ENCODE data around the gene XCL1.
"Not testable (repeated sequence)": the region's sequence is repeated elsewhere in the genome, so short reads cannot be mapped to it uniquely, and the experiment has no call there.

XCL1 gene

DNA sequence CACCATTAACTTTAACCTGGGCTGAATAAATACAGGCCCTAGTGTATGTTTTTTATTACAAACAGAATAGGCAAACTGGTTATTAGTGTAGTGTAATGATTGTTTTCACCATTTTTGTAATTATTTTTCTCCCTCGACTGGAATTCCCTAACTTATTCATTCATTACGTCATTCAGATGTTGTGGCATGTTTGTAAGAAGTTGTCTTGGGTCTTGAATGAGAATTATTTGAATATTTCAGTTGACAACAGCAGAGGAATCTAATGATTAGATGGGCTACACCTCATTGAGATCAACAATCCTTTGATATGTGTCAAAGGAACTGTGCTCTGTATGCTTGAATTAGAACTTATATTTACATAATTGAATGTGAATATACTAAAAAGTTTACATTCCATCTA, 12.8 kb downstream of the XCL1 start:
- Histone ChIP-seq H3K27me3 (replicated peaks) (no peaks in the 10 kb centered on the region), H3K4me3 (ENCODE audit: low read depth, low read length) (no peak overlapping the region), H3K36me3 (replicated peaks) (no peaks in the 10 kb centered on the region), H3K27ac (no peak overlapping the region)
- in situ Hi-C loops (cut with HindIII; ENCODE audit: low pct_ligation_motif_present, low sequenced_read_pairs), result no loop called here
- TF ChIP-seq, protein P1, sequence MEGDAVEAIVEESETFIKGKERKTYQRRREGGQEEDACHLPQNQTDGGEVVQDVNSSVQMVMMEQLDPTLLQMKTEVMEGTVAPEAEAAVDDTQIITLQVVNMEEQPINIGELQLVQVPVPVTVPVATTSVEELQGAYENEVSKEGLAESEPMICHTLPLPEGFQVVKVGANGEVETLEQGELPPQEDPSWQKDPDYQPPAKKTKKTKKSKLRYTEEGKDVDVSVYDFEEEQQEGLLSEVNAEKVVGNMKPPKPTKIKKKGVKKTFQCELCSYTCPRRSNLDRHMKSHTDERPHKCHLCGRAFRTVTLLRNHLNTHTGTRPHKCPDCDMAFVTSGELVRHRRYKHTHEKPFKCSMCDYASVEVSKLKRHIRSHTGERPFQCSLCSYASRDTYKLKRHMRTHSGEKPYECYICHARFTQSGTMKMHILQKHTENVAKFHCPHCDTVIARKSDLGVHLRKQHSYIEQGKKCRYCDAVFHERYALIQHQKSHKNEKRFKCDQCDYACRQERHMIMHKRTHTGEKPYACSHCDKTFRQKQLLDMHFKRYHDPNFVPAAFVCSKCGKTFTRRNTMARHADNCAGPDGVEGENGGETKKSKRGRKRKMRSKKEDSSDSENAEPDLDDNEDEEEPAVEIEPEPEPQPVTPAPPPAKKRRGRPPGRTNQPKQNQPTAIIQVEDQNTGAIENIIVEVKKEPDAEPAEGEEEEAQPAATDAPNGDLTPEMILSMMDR (IDR thresholded peaks at IDR 0.05; ENCODE audit: low read depth, low read length, missing control alignments), result no peak
- no peak for DNase-seq

DNA sequence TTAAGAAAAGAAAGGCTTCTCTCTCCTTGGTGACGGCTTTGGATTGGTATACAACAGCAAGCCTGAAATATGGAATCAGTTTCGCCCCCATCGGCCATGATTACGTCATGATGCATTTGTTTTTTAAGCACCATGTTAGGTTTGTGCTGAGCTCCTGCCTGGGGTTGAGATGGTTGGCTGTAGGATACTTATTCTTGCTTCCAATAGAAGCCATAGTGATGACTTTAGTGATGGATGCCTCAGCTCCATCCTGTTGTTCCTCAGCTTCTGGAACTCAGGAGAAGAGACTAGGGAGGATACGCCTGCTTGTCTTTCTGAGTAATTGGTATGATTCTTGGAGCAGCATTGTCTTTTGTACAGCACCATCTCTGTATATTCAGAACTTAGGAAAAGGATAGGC, 14.7 kb downstream of the XCL1 start:
- in situ Hi-C loops (cut with HindIII; ENCODE audit: low pct_ligation_motif_present, low sequenced_read_pairs), result no loop called here
- H3K27me3 ChIP-seq (replicated peaks), result no peaks in the 10 kb centered on the region
- TF ChIP-seq, protein P1 (IDR thresholded peaks at IDR 0.05; ENCODE audit: low read depth, low read length, missing control alignments), result no peak

DNA sequence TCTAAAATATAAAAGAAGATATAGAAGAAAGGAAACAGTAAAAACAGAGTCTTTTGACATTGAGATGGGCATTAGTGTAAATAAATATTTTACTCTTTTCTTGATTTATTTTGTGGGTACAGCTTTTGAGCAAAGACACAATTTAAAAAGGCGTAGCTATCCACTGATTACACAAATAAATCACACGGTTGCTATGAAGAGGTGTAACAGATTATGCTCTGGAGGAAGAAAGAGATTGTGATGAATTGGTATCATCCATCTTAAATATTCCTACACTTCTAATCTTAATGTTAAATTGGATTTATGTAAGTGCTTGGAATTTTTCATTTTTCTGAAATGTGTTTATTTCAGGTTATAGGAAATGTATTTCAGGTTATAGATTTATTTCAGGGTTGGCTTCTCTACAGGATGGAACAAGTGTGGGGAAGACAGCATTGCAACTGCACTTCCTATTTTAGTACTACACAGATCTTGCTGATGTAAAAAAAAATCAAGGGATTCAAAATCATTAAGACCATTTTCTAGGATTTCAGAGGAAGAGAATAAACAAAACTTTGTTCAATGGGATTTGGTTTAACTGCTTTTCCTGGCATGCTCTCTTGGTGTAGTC, 15.3 kb downstream of the XCL1 start:
- H3K36me3 ChIP-seq (replicated peaks), result no peaks in the 10 kb centered on the region
- no peak overlapping the region for H3K4me3 ChIP-seq (ENCODE audit: low read depth, low read length)
- no peaks in the 10 kb centered on the region for H3K27me3 ChIP-seq (replicated peaks)
- in situ Hi-C loops (cut with HindIII; ENCODE audit: low pct_ligation_motif_present, low sequenced_read_pairs), result no loop called here
- no peak overlapping the region for H3K27ac ChIP-seq
- DNase-seq, result no peak
- TF ChIP-seq, protein P1 (IDR thresholded peaks at IDR 0.05; ENCODE audit: low read depth, low read length, missing control alignments), result no peak

More for the DNA sequence above, 14.7 kb downstream of the XCL1 start:
- DNase-seq, result no peak
- no peaks in the 10 kb centered on the region for H3K36me3 ChIP-seq (replicated peaks)
- H3K4me3 ChIP-seq (ENCODE audit: low read depth, low read length), result no peak overlapping the region
- no peak overlapping the region for H3K27ac ChIP-seq

DNA sequence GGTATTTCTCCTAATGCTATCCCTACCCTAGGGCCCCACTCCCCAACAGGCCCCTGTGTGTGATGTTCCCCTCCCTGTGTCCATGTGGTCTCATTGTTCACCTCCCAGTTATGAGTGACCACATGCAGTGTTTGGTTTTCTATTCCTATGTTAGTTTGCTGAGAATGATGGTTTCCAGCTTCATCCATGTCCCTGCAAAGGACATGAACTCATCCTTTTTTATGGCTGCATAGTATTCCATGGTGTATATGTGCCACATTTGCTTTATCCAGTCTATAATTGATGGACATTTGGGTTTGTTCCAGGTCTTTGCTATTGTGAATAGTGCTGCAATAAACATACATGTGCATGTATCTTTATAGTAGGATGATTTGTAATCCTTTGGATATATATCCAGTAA, 19.0 kb downstream of the XCL1 start:
- H3K27me3 ChIP-seq (replicated peaks); DNase-seq; in situ Hi-C loops (cut with HindIII; ENCODE audit: low pct_ligation_motif_present, low sequenced_read_pairs); H3K36me3 ChIP-seq (replicated peaks); H3K4me3 ChIP-seq (ENCODE audit: low read depth, low read length); H3K27ac ChIP-seq: not testable (repeated sequence)

DNA sequence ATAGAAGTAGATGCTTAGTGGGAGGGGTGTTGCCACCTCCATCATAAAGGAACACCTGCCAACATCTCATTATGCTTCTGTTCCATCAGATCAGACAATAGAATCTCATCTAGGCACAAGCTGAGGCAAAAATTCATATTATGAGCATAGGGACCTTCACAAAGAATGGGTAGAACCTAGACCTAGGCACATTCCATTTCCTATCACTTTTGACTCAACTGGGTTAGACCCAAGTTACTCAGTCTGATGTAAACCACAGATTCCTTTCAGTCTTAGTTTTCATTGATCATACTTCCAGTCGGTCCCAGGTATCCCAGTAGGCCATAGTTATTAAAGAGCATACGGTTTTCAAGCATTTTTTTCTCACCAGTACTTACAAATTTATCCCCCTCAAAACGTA, 21.7 kb downstream of the XCL1 start:
- TF ChIP-seq, protein P1 (IDR thresholded peaks at IDR 0.05; ENCODE audit: low read depth, low read length, missing control alignments), result no peak
- DNase-seq, result no peak
- in situ Hi-C loops (cut with HindIII; ENCODE audit: low pct_ligation_motif_present, low sequenced_read_pairs), result no loop called here
- Histone ChIP-seq H3K27ac (no peak overlapping the region), H3K4me3 (ENCODE audit: low read depth, low read length) (no peak overlapping the region), H3K27me3 (replicated peaks) (no peaks in the 10 kb centered on the region), H3K36me3 (replicated peaks) (no peaks in the 10 kb centered on the region)

DNA sequence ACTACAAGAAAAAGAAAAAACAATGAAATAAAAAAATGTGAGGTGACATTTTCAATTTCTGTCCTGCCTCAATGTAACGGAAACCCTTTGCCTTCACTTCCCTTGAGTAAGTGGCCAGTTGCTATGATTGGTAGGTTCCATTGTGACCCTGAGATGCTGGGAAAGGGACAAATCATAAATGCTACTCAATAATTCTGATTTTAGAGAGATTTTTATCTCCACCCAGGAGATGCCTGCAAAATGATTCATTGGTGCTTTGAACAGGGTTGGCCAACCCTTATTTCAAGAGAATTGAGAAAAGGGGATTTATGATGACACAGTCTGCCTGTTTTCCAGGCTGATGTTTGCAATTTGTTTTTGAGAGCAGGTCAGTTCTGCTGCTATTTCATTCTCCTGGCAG, 22.5 kb downstream of the XCL1 start:
- TF ChIP-seq, protein P1 (IDR thresholded peaks at IDR 0.05; ENCODE audit: low read depth, low read length, missing control alignments), result no peak
- DNase-seq, result no peak
- H3K27me3 ChIP-seq (replicated peaks), result no peaks in the 10 kb centered on the region
- H3K27ac ChIP-seq, result no peak overlapping the region
- in situ Hi-C loops (cut with HindIII; ENCODE audit: low pct_ligation_motif_present, low sequenced_read_pairs), result no loop called here
- H3K36me3 ChIP-seq (replicated peaks), result no peaks in the 10 kb centered on the region
- no peak overlapping the region for H3K4me3 ChIP-seq (ENCODE audit: low read depth, low read length)

All from brain microvascular endothelial cell (primary cell).